HepG2 (cell line): Measurements from ENCODE around the gene HSPB9. TPM values are rescaled to one million over a fixed set of nuclear protein-coding genes. Genes with fewer than 3 reads are reported as not detected.

Experiments
- ADNP ChIP-seq: sonication (generic); formaldehyde crosslinking; IDR thresholded peaks from 2 replicates; pipeline ENCODE4 v1.4.0; 2020; ENCODE audit warnings: missing genetic modification reagents
- CREB1 ChIP-seq, 2 experiments: fragments of 450-650 bp in 1 of 2; IDR thresholded peaks; 2 replicates each; pipeline ENCODE4 v1.6.1; 2016 to 2017; ENCODE audit warnings: control low read depth in 1 of 2, mild to moderate bottlenecking in 1 of 2, missing compliant biosample characterization in 1 of 2, missing genetic modification characterization in 1 of 2
- ETV5 ChIP-seq: IDR thresholded peaks from 2 replicates; pipeline ENCODE4 v1.6.1; 2018; ENCODE audit warnings: missing biosample characterization, missing genetic modification reagents, inconsistent platforms, borderline replicate concordance
- ETV6 ChIP-seq: sonication (generic); formaldehyde crosslinking; conservative IDR thresholded peaks from 2 replicates; pipeline ENCODE4 v1.4.0; 2020; ENCODE audit warnings: missing genetic modification reagents
- FOXP1 ChIP-seq, 2 experiments: fragments of 450-650 bp in 1 of 2; IDR thresholded peaks; 2 replicates each; pipeline ENCODE4 v1.6.1; 2017 to 2018; ENCODE audit warnings: antibody characterized with exemption in 1 of 2
- HDAC1 ChIP-seq: sonication (generic); formaldehyde crosslinking; IDR thresholded peaks from 2 replicates; pipeline ENCODE4 v1.5.1; 2020; ENCODE audit warnings: mild to moderate bottlenecking, missing genetic modification reagents
- NAIF1 ChIP-seq: sonication (generic); formaldehyde crosslinking; IDR thresholded peaks from 2 replicates; pipeline ENCODE4 v1.5.0; 2020; ENCODE audit warnings: mild to moderate bottlenecking, missing genetic modification reagents, borderline replicate concordance
- NFE2L1 ChIP-seq: sonication (generic); formaldehyde crosslinking; IDR thresholded peaks from 2 replicates; pipeline ENCODE4 v1.4.0; 2020; ENCODE audit warnings: missing genetic modification reagents, mild to moderate bottlenecking, borderline replicate concordance
- NR2F2 ChIP-seq: IDR thresholded peaks from 2 replicates; pipeline ENCODE4 v1.6.1; 2012; ENCODE audit warnings: low read depth, inconsistent platforms, borderline replicate concordance
- SIX4 ChIP-seq: sonication (generic); formaldehyde crosslinking; IDR thresholded peaks from 2 replicates; pipeline ENCODE4 v1.4.0; 2020; ENCODE audit warnings: missing genetic modification reagents
- SOX6 ChIP-seq, 2 experiments: fragments of 450-650 bp in 1 of 2; sonication (generic) in 1 of 2; formaldehyde crosslinking in 1 of 2; IDR thresholded peaks; 2 replicates each; pipeline versions ENCODE4 v1.4.0 to v1.6.1; 2017 to 2020; ENCODE audit warnings: antibody characterized with exemption in 1 of 2, mild to moderate bottlenecking in 1 of 2, missing genetic modification reagents in 1 of 2
- ZBTB20 ChIP-seq: sonication (generic); formaldehyde crosslinking; IDR thresholded peaks from 2 replicates; pipeline ENCODE4 v1.8.1; 2023; ENCODE audit warnings: missing genetic modification reagents, low read depth, mild to moderate bottlenecking, borderline replicate concordance
- ZMYM4 ChIP-seq: sonication (generic); formaldehyde crosslinking; IDR thresholded peaks from 2 replicates; pipeline ENCODE4 v1.8.1; 2023; ENCODE audit warnings: mild to moderate bottlenecking, missing genetic modification reagents
- ZNF501 ChIP-seq: sonication (generic); formaldehyde crosslinking; IDR thresholded peaks from 2 replicates; pipeline ENCODE4 v1.5.1; 2020; ENCODE audit warnings: mild to moderate bottlenecking, moderate library complexity, missing genetic modification reagents
- ZNF552 ChIP-seq: sonication (generic); formaldehyde crosslinking; IDR thresholded peaks from 2 replicates; pipeline ENCODE4 v1.9.0; 2022; ENCODE audit warnings: missing genetic modification reagents, mild to moderate bottlenecking, borderline replicate concordance
- ZNF687 ChIP-seq: sonication (generic); formaldehyde crosslinking; IDR thresholded peaks from 2 replicates; pipeline ENCODE4 v1.5.1; 2020; ENCODE audit warnings: mild to moderate bottlenecking, missing genetic modification reagents, moderate library complexity
- ZNF879 ChIP-seq: sonication (generic); formaldehyde crosslinking; IDR thresholded peaks from 2 replicates; pipeline ENCODE4 v1.8.1; 2023; ENCODE audit warnings: missing genetic modification reagents
- polyA plus RNA-seq, 8 experiments: library from polyadenylated mRNA; depleted of rRNA in 3 of 8; stranded (reverse) in 7 of 8; unstranded in 1 of 8; fragments of >200 nt; fragmentation: Illumina TruSeq in 4 of 8; extraction: Trizol in 4 of 8; gene quantifications; 2 replicates each; pipeline versions ENCODE4 v1.2.1 to v1.2.3, GENCODE V29; 2011 to 2016; ENCODE audit warnings: low read depth in 4 of 8, missing spikeins in 1 of 8, mixed read lengths in 1 of 8; ENCODE audit not compliant: insufficient read depth in 1 of 8
- total RNA-seq, 5 experiments: library from RNA; depleted of rRNA; stranded (reverse); fragments of >200 nt; fragmentation: Illumina TruSeq; extraction: Trizol; gene quantifications; 2 replicates each; pipeline ENCODE4 v1.2.3, GENCODE V29; 2016; ENCODE audit warnings: low read depth in 1 of 5
- TF ChIP-seq, protein P1 (sequence below): IDR thresholded peaks from 2 replicates; pipeline ENCODE4 v1.6.1; 2018; ENCODE audit warnings: missing genetic modification reagents, mild to moderate bottlenecking, missing compliant biosample characterization
- TF ChIP-seq, protein P2 (sequence below): sonication (generic); formaldehyde crosslinking; IDR thresholded peaks from 2 replicates; pipeline ENCODE4 v1.4.0; 2020; ENCODE audit warnings: missing genetic modification reagents, borderline replicate concordance
- TF ChIP-seq, protein P3 (sequence below): sonication (generic); formaldehyde crosslinking; IDR thresholded peaks from 2 replicates; pipeline ENCODE4 v1.4.0; 2020; ENCODE audit warnings: missing genetic modification reagents

The HSPB9 gene
- total and polyA plus RNA-seq, 2 of the 13 experiments (the other 11 are each of a cell fraction or from before 2014, with no cell fraction given) = 0.05 to 0.24 TPM

- TF ChIP-seq ZMYM4 (CRISPR knock-in tag) = peak; percentile 37; the same call in 1 of the 2 replicates
- TF ChIP-seq FOXP1 (IDR thresholded peaks at IDR 0.05) = no peak
- peak; percentile 55; the same call in 1 of the 2 replicates for TF ChIP-seq FOXP1 (CRISPR knock-in tag; IDR thresholded peaks at IDR 0.05)
- TF ChIP-seq, protein P1, sequence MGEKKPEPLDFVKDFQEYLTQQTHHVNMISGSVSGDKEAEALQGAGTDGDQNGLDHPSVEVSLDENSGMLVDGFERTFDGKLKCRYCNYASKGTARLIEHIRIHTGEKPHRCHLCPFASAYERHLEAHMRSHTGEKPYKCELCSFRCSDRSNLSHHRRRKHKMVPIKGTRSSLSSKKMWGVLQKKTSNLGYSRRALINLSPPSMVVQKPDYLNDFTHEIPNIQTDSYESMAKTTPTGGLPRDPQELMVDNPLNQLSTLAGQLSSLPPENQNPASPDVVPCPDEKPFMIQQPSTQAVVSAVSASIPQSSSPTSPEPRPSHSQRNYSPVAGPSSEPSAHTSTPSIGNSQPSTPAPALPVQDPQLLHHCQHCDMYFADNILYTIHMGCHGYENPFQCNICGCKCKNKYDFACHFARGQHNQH (CRISPR knock-in tag) = peak; percentile 76
- peak; percentile 72 for TF ChIP-seq ZNF687 (CRISPR knock-in tag)
- peak; percentile 24; the same call in 1 of the 2 replicates for TF ChIP-seq SIX4 (CRISPR knock-in tag)
- peak; percentile 82; the same call in 1 of the 2 replicates for TF ChIP-seq ETV6 (CRISPR knock-in tag)
- TF ChIP-seq NR2F2 = no peak
- TF ChIP-seq ETV5 (CRISPR knock-in tag) = peak; percentile 99
- peak; percentile 23; the same call in 1 of the 2 replicates for TF ChIP-seq ZNF501
- peak; percentile 73 for TF ChIP-seq HDAC1
- TF ChIP-seq, protein P2, sequence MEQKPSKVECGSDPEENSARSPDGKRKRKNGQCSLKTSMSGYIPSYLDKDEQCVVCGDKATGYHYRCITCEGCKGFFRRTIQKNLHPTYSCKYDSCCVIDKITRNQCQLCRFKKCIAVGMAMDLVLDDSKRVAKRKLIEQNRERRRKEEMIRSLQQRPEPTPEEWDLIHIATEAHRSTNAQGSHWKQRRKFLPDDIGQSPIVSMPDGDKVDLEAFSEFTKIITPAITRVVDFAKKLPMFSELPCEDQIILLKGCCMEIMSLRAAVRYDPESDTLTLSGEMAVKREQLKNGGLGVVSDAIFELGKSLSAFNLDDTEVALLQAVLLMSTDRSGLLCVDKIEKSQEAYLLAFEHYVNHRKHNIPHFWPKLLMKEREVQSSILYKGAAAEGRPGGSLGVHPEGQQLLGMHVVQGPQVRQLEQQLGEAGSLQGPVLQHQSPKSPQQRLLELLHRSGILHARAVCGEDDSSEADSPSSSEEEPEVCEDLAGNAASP (CRISPR knock-in tag) = 0 out of 2 replicates have a peak, but pooled peaks have one; percentile 27
- TF ChIP-seq ZNF879 (CRISPR knock-in tag) = no peak
- TF ChIP-seq NAIF1 (CRISPR knock-in tag) = no peak
- TF ChIP-seq SOX6 (IDR thresholded peaks at IDR 0.05) = no peak
- peak; percentile 37; the same call in 1 of the 2 replicates for TF ChIP-seq SOX6 (CRISPR knock-in tag; IDR thresholded peaks at IDR 0.05)
- TF ChIP-seq, protein P3, sequence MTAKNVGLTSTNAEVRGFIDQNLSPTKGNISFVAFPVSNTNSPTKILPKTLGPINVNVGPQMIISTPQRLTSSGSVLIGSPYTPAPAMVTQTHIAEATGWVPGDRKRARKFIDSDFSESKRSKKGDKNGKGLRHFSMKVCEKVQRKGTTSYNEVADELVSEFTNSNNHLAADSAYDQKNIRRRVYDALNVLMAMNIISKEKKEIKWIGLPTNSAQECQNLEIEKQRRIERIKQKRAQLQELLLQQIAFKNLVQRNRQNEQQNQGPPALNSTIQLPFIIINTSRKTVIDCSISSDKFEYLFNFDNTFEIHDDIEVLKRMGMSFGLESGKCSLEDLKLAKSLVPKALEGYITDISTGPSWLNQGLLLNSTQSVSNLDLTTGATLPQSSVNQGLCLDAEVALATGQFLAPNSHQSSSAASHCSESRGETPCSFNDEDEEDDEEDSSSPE (CRISPR knock-in tag) = no peak
- TF ChIP-seq NFE2L1 = no peak
- no peak for TF ChIP-seq ADNP
- no peak for TF ChIP-seq CREB1 (IDR thresholded peaks at IDR 0.05)
- TF ChIP-seq CREB1 (CRISPR knock-in tag; IDR thresholded peaks at IDR 0.05) = peak; percentile 55; the same call in 1 of the 2 replicates
- TF ChIP-seq ZNF552 (CRISPR knock-in tag) = no peak
- peak; percentile 50; the same call in 1 of the 2 replicates for TF ChIP-seq ZBTB20 (CRISPR knock-in tag)
These were observed 13.4 kb downstream of the HSPB9 start (continued) for GRCh38 chr17:42135664-42136653.
